Hematopoietic multipotent progenitor cell treated with erythropoietin and hydrocortisone succinate and interleukin-3 and kit ligand, for 15 days (in vitro differentiated cells): ENCODE data around the gene MEX3B.
"Not testable (repeated sequence)": the region's sequence is repeated elsewhere in the genome, so short reads cannot be mapped to it uniquely, and the experiment has no call there.

Experiments
- DNase-seq: peaks from one replicate; pipeline ENCODE4 v3.0.0-alpha.2; 2015; ENCODE audit warnings: low spot score

MEX3B gene

GRCh38 chr15:82005239-82005638, 40.6 kb downstream of the MEX3B start:
- no peak for DNase-seq

- DNase-seq: no peak
These were observed 41.9 kb downstream of the MEX3B start for GRCh38 chr15:82003916-82004315.

GRCh38 chr15:81995081-81995480, 50.7 kb downstream of the MEX3B start:
- not testable (repeated sequence) for DNase-seq

DNA sequence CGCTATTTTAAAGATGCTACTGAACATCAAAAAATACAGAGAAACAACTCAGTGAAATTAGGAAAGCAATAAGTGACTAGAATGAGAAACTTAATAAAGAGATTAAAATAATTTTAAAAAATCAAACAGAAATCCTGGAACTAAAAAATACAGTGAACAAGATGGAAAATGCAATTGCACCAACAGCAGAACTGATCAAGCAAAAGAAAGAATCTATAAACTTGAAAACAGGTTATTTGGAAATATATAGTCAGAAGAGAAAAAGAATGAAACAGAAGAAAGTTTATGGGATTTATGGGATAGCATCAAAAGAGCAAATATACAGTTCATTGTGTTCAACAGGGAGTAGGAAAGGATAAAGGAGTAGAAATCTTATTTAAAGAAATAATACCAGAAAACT, 53.3 kb downstream of the MEX3B start:
- DNase-seq: no peak
